ENCODE data around the gene PACS1.
"Not testable (repeated sequence)": the region's sequence is repeated elsewhere in the genome, so short reads cannot be mapped to it uniquely, and the experiment has no call there.

PACS1 gene

DNA sequence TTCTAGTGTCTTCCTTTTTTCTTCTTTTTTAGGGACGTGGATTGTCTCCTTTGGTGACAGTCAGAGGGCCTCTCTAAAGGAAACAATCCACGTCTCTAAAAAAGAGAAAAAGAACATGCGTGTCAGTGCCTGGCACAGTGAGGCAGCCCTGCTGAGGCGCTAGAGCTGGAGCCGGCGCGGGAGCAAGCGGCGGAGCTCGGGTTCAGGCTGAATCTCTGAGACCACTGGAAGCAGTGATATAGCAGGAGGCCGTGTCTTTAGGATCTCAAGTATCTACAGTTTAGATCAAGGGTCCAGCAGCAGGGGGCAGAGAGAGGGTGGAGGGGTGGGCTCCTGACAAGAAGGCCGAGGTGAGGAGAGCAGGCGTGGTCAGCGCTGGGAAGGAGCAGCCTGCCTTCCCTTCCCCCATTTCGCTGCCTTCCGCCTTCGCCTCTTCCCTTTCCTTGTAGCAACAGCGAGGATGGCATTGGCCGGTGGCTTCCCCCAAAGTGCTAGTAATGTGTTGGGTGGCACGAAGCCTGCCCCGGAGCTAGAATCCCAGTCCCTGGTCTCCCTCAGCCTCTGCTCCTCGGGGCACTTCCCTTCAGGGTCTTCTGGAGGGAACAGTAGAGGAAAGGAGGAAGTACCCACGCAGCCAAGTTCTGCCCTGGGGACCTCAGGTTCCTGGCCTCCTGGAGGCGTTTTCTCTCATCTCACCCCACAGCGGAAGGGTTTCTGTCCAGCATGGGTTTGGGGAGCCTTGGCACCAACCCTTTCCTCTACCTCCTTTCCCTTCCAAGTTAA, 170.1 kb downstream of the PACS1 start:
- FAIRE-seq, result no peak
- DNase-seq (ENCODE audit: insufficient read length, low spot score), result no peak

DNA sequence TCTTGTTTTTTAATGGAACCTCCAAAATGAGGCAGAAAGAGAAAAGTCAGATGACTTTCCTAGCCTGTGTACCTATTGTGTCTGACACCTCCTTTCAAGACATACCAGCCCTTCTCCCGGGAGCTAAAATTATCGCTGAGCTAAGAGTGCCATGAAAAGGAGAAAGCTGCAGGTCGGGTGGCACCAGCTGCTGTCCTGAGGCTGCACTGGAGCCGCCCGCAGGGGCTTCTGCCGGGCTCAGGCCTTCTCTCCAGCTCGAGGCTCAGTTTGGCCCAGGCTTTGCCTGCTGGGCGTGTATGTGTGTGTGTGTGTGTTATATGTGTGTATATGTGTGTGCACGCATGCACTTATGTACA, 170.7 kb downstream of the PACS1 start:
- DNase-seq (ENCODE audit: insufficient read length, low spot score) (no peak), FAIRE-seq (no peak)

- FAIRE-seq, result peak; percentile 89
Measured at GRCh38 chr11:66242095-66242765, 172.2 kb downstream of the PACS1 start.

DNA sequence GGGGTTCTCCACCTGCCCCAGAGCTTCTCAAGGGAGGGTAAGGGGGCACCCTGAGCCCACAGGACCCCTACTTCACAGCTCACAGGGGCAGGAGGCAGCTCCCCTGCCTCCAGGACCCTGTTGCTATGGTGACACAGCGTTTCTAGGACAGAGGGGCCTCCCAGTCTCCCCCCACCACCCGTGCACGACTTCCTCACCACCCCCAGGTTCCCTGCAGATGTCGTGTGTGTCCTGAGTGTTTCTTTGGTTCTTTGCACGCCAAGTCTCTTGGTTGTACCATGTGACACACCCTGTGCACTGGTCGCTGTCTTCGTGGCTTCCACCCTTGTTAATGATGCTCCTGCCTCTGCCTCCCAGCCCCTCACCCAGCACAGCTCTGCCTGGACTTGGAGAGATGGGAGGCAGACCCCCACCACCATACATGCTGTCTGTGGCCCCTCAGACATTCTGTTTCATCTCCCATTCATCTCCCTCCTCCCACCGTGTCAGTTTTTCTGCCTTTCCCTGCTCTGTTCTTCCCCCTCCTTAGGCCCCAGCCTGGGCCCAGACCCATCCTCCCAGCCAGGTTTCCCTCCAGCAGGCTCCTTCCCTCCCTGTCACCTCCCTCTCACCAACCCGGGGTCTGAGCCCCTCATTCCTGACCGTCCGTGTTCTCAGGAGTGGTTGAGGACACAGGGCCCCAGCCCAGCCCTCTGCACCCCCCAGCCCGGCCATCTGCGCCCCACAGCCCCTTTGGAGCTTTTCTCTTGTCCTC, 173.9 kb downstream of the PACS1 start:
- DNase-seq (ENCODE audit: insufficient read length, low spot score) (no peak), FAIRE-seq (peak; percentile 77)

More at GRCh38 chr11:66242095-66242765, 172.2 kb downstream of the PACS1 start:
- no peak for DNase-seq (ENCODE audit: insufficient read length, low spot score)

GRCh38 chr11:66247295-66247694, 177.2 kb downstream of the PACS1 start:
- FAIRE-seq (no peak), DNase-seq (ENCODE audit: insufficient read length, low spot score) (no peak)

GRCh38 chr11:66247801-66248200, 177.7 kb downstream of the PACS1 start:
- DNase-seq (ENCODE audit: insufficient read length, low spot score) (no peak), FAIRE-seq (no peak)

DNA sequence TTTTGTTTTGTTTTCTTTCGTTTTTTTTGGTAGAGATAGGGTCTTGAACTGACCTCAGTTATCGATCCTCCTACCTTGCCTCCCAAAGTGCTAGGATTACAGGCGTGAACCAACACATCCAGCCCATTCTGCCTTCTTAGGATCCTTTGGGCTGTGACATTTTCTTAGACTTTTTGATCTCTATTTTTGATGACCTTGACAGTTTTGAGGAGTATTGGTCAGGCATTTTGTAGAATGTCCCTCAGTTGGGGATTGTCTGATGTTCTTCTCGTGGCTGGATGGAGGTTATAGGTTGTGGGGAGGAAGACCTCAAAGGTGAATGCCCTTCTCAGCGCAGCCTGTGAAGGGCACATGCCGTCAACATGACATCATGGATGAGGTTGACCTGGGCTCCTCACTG, 178.8 kb downstream of the PACS1 start:
- DNase-seq (ENCODE audit: insufficient read length, low spot score) (no peak), FAIRE-seq (peak; percentile 86)

DNA sequence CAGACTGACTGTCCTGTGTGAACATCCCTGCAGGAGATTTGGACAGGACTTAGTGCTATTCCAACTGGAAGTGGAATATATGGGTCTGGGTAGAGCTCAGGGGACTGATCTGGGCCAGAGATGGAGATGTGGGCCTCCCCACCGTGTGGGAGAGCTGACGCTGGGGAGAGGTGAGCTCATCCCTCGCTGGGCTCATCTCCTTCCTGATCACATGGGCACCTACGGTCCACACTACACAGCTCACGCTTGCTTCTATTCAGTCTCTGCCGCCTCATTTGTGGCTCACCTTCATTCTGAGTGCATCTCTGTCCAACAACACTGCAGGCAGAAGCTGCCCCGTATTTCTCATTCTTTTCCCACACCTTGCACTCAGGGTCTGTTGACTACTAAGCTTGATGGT, 181.7 kb downstream of the PACS1 start:
- FAIRE-seq (peak; percentile 91), DNase-seq (ENCODE audit: insufficient read length, low spot score) (no peak)

- not testable (repeated sequence) for FAIRE-seq; DNase-seq (ENCODE audit: insufficient read length, low spot score)
Measured at GRCh38 chr11:66253081-66253480, 183.0 kb downstream of the PACS1 start.

DNA sequence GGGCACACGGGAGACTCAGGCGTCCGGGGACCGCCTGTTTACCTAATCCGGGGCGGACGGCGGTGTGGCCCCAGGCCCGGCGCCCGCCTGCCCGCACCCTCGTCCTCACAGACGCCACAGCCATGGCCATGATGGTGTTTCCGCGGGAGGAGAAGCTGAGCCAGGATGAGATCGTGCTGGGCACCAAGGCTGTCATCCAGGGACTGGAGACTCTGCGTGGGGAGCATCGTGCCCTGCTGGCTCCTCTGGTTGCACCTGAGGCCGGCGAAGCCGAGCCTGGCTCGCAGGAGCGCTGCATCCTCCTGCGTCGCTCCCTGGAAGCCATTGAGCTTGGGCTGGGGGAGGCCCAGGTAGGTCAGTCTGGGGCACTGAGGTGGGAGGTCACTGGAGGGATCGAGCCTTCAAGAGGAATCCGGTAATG, 188.4 kb downstream of the PACS1 start:
- no peak for DNase-seq (ENCODE audit: insufficient read length, low spot score)
- FAIRE-seq, result no peak

- DNase-seq (ENCODE audit: insufficient read length, low spot score) (no peak), FAIRE-seq (no peak)
Measured at GRCh38 chr11:66259225-66259624, 189.2 kb downstream of the PACS1 start.

- FAIRE-seq (no peak), DNase-seq (ENCODE audit: insufficient read length, low spot score) (no peak)
Measured at GRCh38 chr11:66259956-66260355, 189.9 kb downstream of the PACS1 start.

DNA sequence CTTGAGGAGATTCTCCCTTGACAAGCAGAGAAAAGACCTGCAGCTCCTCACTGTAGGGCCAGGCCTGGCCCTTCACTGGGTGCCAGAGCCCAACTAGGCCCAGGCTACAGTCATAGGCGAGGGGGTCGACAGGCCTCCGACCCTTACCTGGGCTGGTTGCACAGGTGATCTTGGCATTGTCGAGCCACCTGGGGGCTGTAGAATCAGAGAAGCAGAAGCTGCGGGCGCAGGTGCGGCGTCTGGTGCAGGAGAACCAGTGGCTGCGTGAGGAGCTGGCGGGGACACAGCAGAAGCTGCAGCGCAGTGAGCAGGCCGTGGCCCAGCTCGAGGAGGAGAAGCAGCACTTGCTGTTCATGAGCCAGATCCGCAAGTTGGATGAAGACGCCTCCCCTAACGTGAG, 191.5 kb downstream of the PACS1 start:
- no peak for DNase-seq (ENCODE audit: insufficient read length, low spot score)
- no peak for FAIRE-seq

DNA sequence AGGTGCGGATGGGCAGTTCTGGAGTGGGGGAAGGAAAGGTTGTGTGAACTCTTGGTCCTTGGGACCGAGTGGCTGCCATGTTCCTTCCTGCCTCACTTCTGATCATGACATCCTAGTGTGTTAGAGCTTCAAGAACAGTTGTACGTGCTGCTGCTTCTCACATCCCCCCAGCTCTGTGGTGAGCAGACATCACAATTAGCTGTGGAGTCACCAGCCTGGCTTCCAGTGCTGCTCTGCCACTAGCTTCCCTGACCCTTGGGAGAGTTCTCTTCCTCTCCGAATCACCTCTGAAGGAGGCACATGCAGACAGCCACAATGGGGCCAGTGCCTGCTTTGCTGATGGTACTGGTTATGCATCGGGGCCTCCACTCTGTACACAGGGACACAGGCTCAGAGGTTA, 192.1 kb downstream of the PACS1 start:
- no peak for DNase-seq (ENCODE audit: insufficient read length, low spot score)
- FAIRE-seq, result peak; percentile 54

DNA sequence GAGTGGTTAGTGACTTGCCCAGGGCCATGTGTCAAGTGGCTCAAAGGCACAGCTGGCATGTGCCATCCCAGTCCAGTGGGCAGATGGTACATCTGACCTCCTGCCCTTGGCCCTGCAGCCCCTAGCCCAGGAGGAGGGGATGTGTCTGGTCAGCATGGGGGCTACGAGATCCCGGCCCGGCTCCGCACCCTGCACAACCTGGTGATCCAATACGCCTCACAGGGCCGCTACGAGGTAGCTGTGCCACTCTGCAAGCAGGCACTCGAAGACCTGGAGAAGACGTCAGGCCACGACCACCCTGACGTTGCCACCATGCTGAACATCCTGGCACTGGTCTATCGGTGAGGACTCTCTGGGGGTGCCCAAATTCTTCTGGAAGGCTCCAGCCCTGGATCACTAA, 192.6 kb downstream of the PACS1 start:
- FAIRE-seq (peak; percentile 81), DNase-seq (ENCODE audit: insufficient read length, low spot score) (no peak)

- FAIRE-seq, result no peak
- no peak for DNase-seq (ENCODE audit: insufficient read length, low spot score)
Measured at GRCh38 chr11:66263231-66263630, 193.2 kb downstream of the PACS1 start.

DNA sequence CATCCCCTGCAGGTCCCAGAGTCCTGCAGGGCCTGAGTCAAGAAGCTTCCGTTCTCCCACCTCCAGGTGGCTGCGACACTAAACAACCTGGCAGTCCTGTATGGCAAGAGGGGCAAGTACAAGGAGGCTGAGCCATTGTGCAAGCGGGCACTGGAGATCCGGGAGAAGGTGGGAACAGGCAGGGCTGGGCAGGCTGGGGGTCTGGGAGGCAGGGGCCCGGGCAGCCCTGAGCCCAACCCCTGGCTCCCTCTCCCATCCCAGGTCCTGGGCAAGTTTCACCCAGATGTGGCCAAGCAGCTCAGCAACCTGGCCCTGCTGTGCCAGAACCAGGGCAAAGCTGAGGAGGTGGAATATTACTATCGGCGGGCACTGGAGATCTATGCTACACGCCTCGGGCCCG, 193.7 kb downstream of the PACS1 start:
- DNase-seq (ENCODE audit: insufficient read length, low spot score), result no peak
- FAIRE-seq, result peak; percentile 58

GRCh38 chr11:66264383-66264782, 194.3 kb downstream of the PACS1 start:
- no peak for DNase-seq (ENCODE audit: insufficient read length, low spot score)
- FAIRE-seq, result peak; percentile 55

GRCh38 chr11:66264914-66265313, 194.8 kb downstream of the PACS1 start:
- FAIRE-seq (peak; percentile 89), DNase-seq (ENCODE audit: insufficient read length, low spot score) (no peak)

DNA sequence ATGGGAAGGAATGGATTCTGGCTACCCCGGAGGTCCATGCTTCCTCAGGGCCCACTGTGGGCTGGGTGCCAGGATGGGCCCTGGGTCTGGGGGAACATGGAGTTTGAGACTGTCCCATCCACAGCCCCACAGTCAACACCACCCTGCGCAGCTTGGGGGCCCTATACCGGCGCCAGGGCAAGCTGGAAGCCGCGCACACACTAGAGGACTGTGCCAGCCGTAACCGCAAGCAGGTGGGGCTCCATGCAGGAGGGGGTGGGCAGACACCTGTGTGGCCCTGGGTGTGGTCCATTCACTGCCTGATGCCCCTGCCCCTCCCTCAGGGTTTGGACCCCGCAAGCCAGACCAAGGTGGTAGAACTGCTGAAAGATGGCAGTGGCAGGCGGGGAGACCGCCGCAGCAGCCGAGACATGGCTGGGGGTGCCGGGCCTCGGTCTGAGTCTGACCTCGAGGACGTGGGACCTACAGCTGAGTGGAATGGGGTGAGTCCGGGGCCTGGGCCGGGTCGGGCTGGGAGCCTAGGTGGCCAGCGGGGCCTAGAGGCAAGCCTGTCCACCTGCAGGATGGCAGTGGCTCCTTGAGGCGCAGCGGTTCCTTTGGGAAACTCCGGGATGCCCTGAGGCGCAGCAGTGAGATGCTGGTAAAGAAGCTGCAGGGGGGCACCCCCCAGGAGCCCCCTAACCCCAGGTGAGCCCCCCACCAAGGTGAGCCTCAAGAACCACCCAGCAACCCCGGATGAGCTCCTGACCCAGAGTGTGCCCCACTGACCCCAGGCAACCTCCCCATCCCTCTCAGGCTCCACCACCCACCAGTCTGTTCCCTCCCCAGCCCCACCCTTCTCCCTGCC, 195.7 kb downstream of the PACS1 start:
- DNase-seq (ENCODE audit: insufficient read length, low spot score) (no peak), FAIRE-seq (peak; percentile 52)
